Measurements from ENCODE around the gene SDR9C7. TPM values are rescaled to one million over a fixed set of nuclear protein-coding genes. Genes with fewer than 3 reads are reported as not detected.
"Not testable (repeated sequence)": the region's sequence is repeated elsewhere in the genome, so short reads cannot be mapped to it uniquely, and the experiment has no call there.

SDR9C7 gene
- total RNA-seq, 1 donor from 2014 or later, result not detected

- no peak for DNase-seq
- H3K9me3 Mint-ChIP-seq, result peaks cover 8% of the 10 kb centered on the region
- no peak overlapping the region for H3K4me3 Mint-ChIP-seq
- H3K4me1 Mint-ChIP-seq, result no peaks in the 10 kb centered on the region
- H3K36me3 Mint-ChIP-seq (ENCODE audit: low read depth), result no peaks in the 10 kb centered on the region
- peaks cover 3% of the 10 kb centered on the region for H3K27me3 Mint-ChIP-seq
- intact Hi-C loops (cut with micrococcal nuclease), result no loop called here
- H3K27ac Mint-ChIP-seq, result no peak overlapping the region
Measured at GRCh38 chr12:56916296-56916995, 17.8 kb downstream of the SDR9C7 start.

GRCh38 chr12:56914724-56915123 is 19.5 kb downstream of the SDR9C7 start:
- no peak overlapping the region for H3K27ac Mint-ChIP-seq
- peaks cover 1% of the 10 kb centered on the region for H3K27me3 Mint-ChIP-seq
- peaks cover 14% of the 10 kb centered on the region for H3K9me3 Mint-ChIP-seq
- no peaks in the 10 kb centered on the region for H3K4me1 Mint-ChIP-seq
- DNase-seq, result no peak
- H3K36me3 Mint-ChIP-seq (ENCODE audit: low read depth), result no peaks in the 10 kb centered on the region
- intact Hi-C loops (cut with micrococcal nuclease), result no loop called here
- no peak overlapping the region for H3K4me3 Mint-ChIP-seq

- H3K9me3 Mint-ChIP-seq, result peaks cover 19% of the 10 kb centered on the region
- H3K4me1 Mint-ChIP-seq, result no peaks in the 10 kb centered on the region
- peaks cover 1% of the 10 kb centered on the region for H3K27me3 Mint-ChIP-seq
- H3K4me3 Mint-ChIP-seq, result no peak overlapping the region
- intact Hi-C loops (cut with micrococcal nuclease), result no loop called here
- H3K27ac Mint-ChIP-seq, result no peak overlapping the region
- no peaks in the 10 kb centered on the region for H3K36me3 Mint-ChIP-seq (ENCODE audit: low read depth)
- no peak for DNase-seq
Measured at GRCh38 chr12:56914256-56914655, 20.0 kb downstream of the SDR9C7 start.

- H3K27ac Mint-ChIP-seq, result not testable (repeated sequence)
Measured at GRCh38 chr12:56909403-56909802, 24.8 kb downstream of the SDR9C7 start.

GRCh38 chr12:56908136-56908535 is 26.1 kb downstream of the SDR9C7 start:
- no peak for DNase-seq
- Mint-ChIP-seq H3K36me3 (ENCODE audit: low read depth) (no peaks in the 10 kb centered on the region), H3K27ac (no peak overlapping the region), H3K4me1 (no peaks in the 10 kb centered on the region), H3K9me3 (peaks cover 30% of the 10 kb centered on the region), H3K27me3 (peaks cover 2% of the 10 kb centered on the region), H3K4me3 (no peak overlapping the region)
- intact Hi-C loops (cut with micrococcal nuclease), result no loop called here

More at GRCh38 chr12:56909403-56909802, 24.8 kb downstream of the SDR9C7 start:
- H3K4me3 Mint-ChIP-seq; DNase-seq; H3K36me3 Mint-ChIP-seq (ENCODE audit: low read depth); intact Hi-C loops (cut with micrococcal nuclease); H3K27me3 Mint-ChIP-seq; H3K4me1 Mint-ChIP-seq: not testable (repeated sequence)
- H3K9me3 Mint-ChIP-seq, result peaks cover 27% of the 10 kb centered on the region

- Mint-ChIP-seq H3K27ac (no peak overlapping the region), H3K36me3 (ENCODE audit: low read depth) (no peaks in the 10 kb centered on the region), H3K27me3 (peaks cover 2% of the 10 kb centered on the region), H3K9me3 (peaks cover 36% of the 10 kb centered on the region), H3K4me3 (no peak overlapping the region), H3K4me1 (no peaks in the 10 kb centered on the region)
- no peak for DNase-seq
- intact Hi-C loops (cut with micrococcal nuclease), result no loop called here
Measured at GRCh38 chr12:56905852-56906251, 28.4 kb downstream of the SDR9C7 start.

GRCh38 chr12:56903374-56903773 is 30.8 kb downstream of the SDR9C7 start:
- H3K36me3 Mint-ChIP-seq (ENCODE audit: low read depth), result no peaks in the 10 kb centered on the region
- H3K9me3 Mint-ChIP-seq, result peaks cover 24% of the 10 kb centered on the region
- H3K27ac Mint-ChIP-seq, result no peak overlapping the region
- H3K4me1 Mint-ChIP-seq, result no peaks in the 10 kb centered on the region
- no peak for DNase-seq
- H3K4me3 Mint-ChIP-seq, result no peak overlapping the region
- peaks cover 2% of the 10 kb centered on the region for H3K27me3 Mint-ChIP-seq
- intact Hi-C loops (cut with micrococcal nuclease), result no loop called here

GRCh38 chr12:56901313-56901712 is 32.9 kb downstream of the SDR9C7 start:
- DNase-seq; H3K4me3 Mint-ChIP-seq; H3K36me3 Mint-ChIP-seq (ENCODE audit: low read depth); H3K27ac Mint-ChIP-seq; intact Hi-C loops (cut with micrococcal nuclease); H3K27me3 Mint-ChIP-seq; H3K4me1 Mint-ChIP-seq: not testable (repeated sequence)
- peaks cover 19% of the 10 kb centered on the region for H3K9me3 Mint-ChIP-seq

GRCh38 chr12:56900583-56900982 is 33.6 kb downstream of the SDR9C7 start:
- peaks cover 22% of the 10 kb centered on the region for H3K9me3 Mint-ChIP-seq
- intact Hi-C loops (cut with micrococcal nuclease), result no loop called here
- DNase-seq, result no peak
- no peak overlapping the region for H3K4me3 Mint-ChIP-seq
- H3K27ac Mint-ChIP-seq, result no peak overlapping the region
- H3K36me3 Mint-ChIP-seq (ENCODE audit: low read depth), result no peaks in the 10 kb centered on the region
- no peaks in the 10 kb centered on the region for H3K27me3 Mint-ChIP-seq
- no peaks in the 10 kb centered on the region for H3K4me1 Mint-ChIP-seq

- DNase-seq, result no peak
- H3K36me3 Mint-ChIP-seq (ENCODE audit: low read depth), result no peaks in the 10 kb centered on the region
- intact Hi-C loops (cut with micrococcal nuclease), result no loop called here
- peaks cover 22% of the 10 kb centered on the region for H3K9me3 Mint-ChIP-seq
- no peaks in the 10 kb centered on the region for H3K4me1 Mint-ChIP-seq
- no peak overlapping the region for H3K4me3 Mint-ChIP-seq
- no peak overlapping the region for H3K27ac Mint-ChIP-seq
- H3K27me3 Mint-ChIP-seq, result no peaks in the 10 kb centered on the region
Measured at GRCh38 chr12:56898938-56899337, 35.3 kb downstream of the SDR9C7 start.

GRCh38 chr12:56897844-56898361 is 36.3 kb downstream of the SDR9C7 start:
- no peaks in the 10 kb centered on the region for H3K36me3 Mint-ChIP-seq (ENCODE audit: low read depth)

GRCh38 chr12:56896082-56896481 is 38.1 kb downstream of the SDR9C7 start:
- DNase-seq, result no peak
- H3K9me3 Mint-ChIP-seq, result peaks cover 9% of the 10 kb centered on the region
- no peak overlapping the region for H3K27ac Mint-ChIP-seq
- peaks cover under 1% of the 10 kb centered on the region for H3K27me3 Mint-ChIP-seq
- H3K4me3 Mint-ChIP-seq, result no peak overlapping the region
- no peaks in the 10 kb centered on the region for H3K36me3 Mint-ChIP-seq (ENCODE audit: low read depth)
- intact Hi-C loops (cut with micrococcal nuclease), result no loop called here
- no peaks in the 10 kb centered on the region for H3K4me1 Mint-ChIP-seq

More at GRCh38 chr12:56897844-56898361, 36.3 kb downstream of the SDR9C7 start:
- DNase-seq, result no peak
- Mint-ChIP-seq H3K9me3 (peaks cover 19% of the 10 kb centered on the region), H3K4me3 (no peak overlapping the region), H3K27me3 (no peaks in the 10 kb centered on the region), H3K27ac (no peak overlapping the region), H3K4me1 (no peaks in the 10 kb centered on the region)
- intact Hi-C loops (cut with micrococcal nuclease), result no loop called here

- intact Hi-C loops (cut with micrococcal nuclease), result no loop called here
- no peaks in the 10 kb centered on the region for H3K4me1 Mint-ChIP-seq
- peaks cover 7% of the 10 kb centered on the region for H3K27me3 Mint-ChIP-seq
- no peak overlapping the region for H3K4me3 Mint-ChIP-seq
- DNase-seq, result no peak
- peaks cover 15% of the 10 kb centered on the region for H3K9me3 Mint-ChIP-seq
- H3K36me3 Mint-ChIP-seq (ENCODE audit: low read depth), result no peaks in the 10 kb centered on the region
- H3K27ac Mint-ChIP-seq, result no peak overlapping the region
Measured at GRCh38 chr12:56894698-56895368, 39.4 kb downstream of the SDR9C7 start.

- H3K4me1 Mint-ChIP-seq; H3K27me3 Mint-ChIP-seq; H3K27ac Mint-ChIP-seq; intact Hi-C loops (cut with micrococcal nuclease); DNase-seq; H3K36me3 Mint-ChIP-seq (ENCODE audit: low read depth); H3K4me3 Mint-ChIP-seq: not testable (repeated sequence)
- peaks cover 17% of the 10 kb centered on the region for H3K9me3 Mint-ChIP-seq
Measured at GRCh38 chr12:56891885-56892284, 42.3 kb downstream of the SDR9C7 start.
